Muscle layer of colon (tissue), 2 donors: ENCODE measurements around the gene CRIP3.

Source experiments
- H3K27ac ChIP-seq: one replicate; pipeline ENCODE4 v1.7.0; 2013; ENCODE audit warnings: low read depth, mild to moderate bottlenecking, low read length, moderate library complexity
- H3K27me3 ChIP-seq, 2 donors: one replicate each; pipeline ENCODE4 v1.7.0; 2013; ENCODE audit warnings: low read length in 2 of 2, mild to moderate bottlenecking in 2 of 2; ENCODE audit not compliant: insufficient read depth in 2 of 2, control insufficient read depth in 1 of 2
- H3K36me3 ChIP-seq: one replicate; pipeline ENCODE4 v1.7.0; 2013; ENCODE audit warnings: mild to moderate bottlenecking, low read length; ENCODE audit not compliant: insufficient read depth
- H3K4me1 ChIP-seq: one replicate; pipeline ENCODE4 v1.7.0; 2013; ENCODE audit warnings: mild to moderate bottlenecking, low read length; ENCODE audit not compliant: insufficient read depth
- H3K4me3 ChIP-seq, 2 donors: one replicate each; pipeline ENCODE4 v1.7.0; 2013; ENCODE audit warnings: low read length in 2 of 2, low read depth in 1 of 2, mild to moderate bottlenecking in 1 of 2, moderate library complexity in 1 of 2
- H3K9ac ChIP-seq: one replicate; pipeline ENCODE4 v1.7.0; 2013; ENCODE audit warnings: low read length
- H3K9me3 ChIP-seq: one replicate; pipeline ENCODE4 v1.7.0; 2013; ENCODE audit warnings: mild to moderate bottlenecking, low read length
- donor health status: abdominal sarcoma.
- donor health status: Adenocarcinoma of cecum.

The CRIP3 gene

GRCh38 chr6:43295456-43295855 lies 13.2 kb downstream of the CRIP3 start:
- H3K36me3 ChIP-seq, result no peaks in the 10 kb centered on the region
- H3K4me3 ChIP-seq, result no peak overlapping the region
- no peak overlapping the region for H3K27ac ChIP-seq
- H3K27me3 ChIP-seq, result peaks cover 0 to 8% of the 10 kb centered on the region in 2 donors
- H3K4me1 ChIP-seq, result no peaks in the 10 kb centered on the region
- H3K9me3 ChIP-seq, result no peaks in the 10 kb centered on the region
- H3K9ac ChIP-seq, result no peak overlapping the region

GRCh38 chr6:43294536-43294935 lies 14.1 kb downstream of the CRIP3 start:
- H3K27me3 ChIP-seq, result peaks cover 0 to 8% of the 10 kb centered on the region in 2 donors
- H3K9me3 ChIP-seq, result no peaks in the 10 kb centered on the region
- no peaks in the 10 kb centered on the region for H3K36me3 ChIP-seq
- H3K27ac ChIP-seq, result no peak overlapping the region
- no peak overlapping the region for H3K9ac ChIP-seq
- no peaks in the 10 kb centered on the region for H3K4me1 ChIP-seq
- no peak overlapping the region for H3K4me3 ChIP-seq

- Histone ChIP-seq H3K9ac (no peak overlapping the region), H3K27ac (no peak overlapping the region), H3K4me3 (no peak overlapping the region), H3K27me3 (peaks cover 0 to 8% of the 10 kb centered on the region in 2 donors), H3K4me1 (no peaks in the 10 kb centered on the region), H3K9me3 (no peaks in the 10 kb centered on the region), H3K36me3 (no peaks in the 10 kb centered on the region)
These were observed 14.9 kb downstream of the CRIP3 start for GRCh38 chr6:43293698-43294097.

GRCh38 chr6:43292763-43293318 lies 15.8 kb downstream of the CRIP3 start:
- no peaks in the 10 kb centered on the region for H3K4me1 ChIP-seq
- H3K9ac ChIP-seq, result no peak overlapping the region
- no peaks in the 10 kb centered on the region for H3K9me3 ChIP-seq
- no peaks in the 10 kb centered on the region for H3K36me3 ChIP-seq
- no peak overlapping the region for H3K4me3 ChIP-seq
- no peaks in the 10 kb centered on the region for H3K27me3 ChIP-seq
- no peak overlapping the region for H3K27ac ChIP-seq

GRCh38 chr6:43292341-43292740 lies 16.3 kb downstream of the CRIP3 start:
- Histone ChIP-seq H3K27me3 (no peaks in the 10 kb centered on the region), H3K36me3 (no peaks in the 10 kb centered on the region), H3K4me3 (no peak overlapping the region), H3K9me3 (no peaks in the 10 kb centered on the region), H3K4me1 (no peaks in the 10 kb centered on the region), H3K27ac (no peak overlapping the region), H3K9ac (no peak overlapping the region)

GRCh38 chr6:43291708-43292107 lies 16.9 kb downstream of the CRIP3 start:
- Histone ChIP-seq H3K4me3 (no peak overlapping the region), H3K9me3 (no peaks in the 10 kb centered on the region), H3K9ac (no peak overlapping the region), H3K27me3 (no peaks in the 10 kb centered on the region), H3K27ac (no peak overlapping the region), H3K36me3 (no peaks in the 10 kb centered on the region), H3K4me1 (no peaks in the 10 kb centered on the region)

- no peaks in the 10 kb centered on the region for H3K4me1 ChIP-seq
- no peak overlapping the region for H3K4me3 ChIP-seq
- H3K36me3 ChIP-seq, result no peaks in the 10 kb centered on the region
- no peaks in the 10 kb centered on the region for H3K27me3 ChIP-seq
- H3K27ac ChIP-seq, result no peak overlapping the region
- H3K9me3 ChIP-seq, result no peaks in the 10 kb centered on the region
- no peak overlapping the region for H3K9ac ChIP-seq
These were observed 17.7 kb downstream of the CRIP3 start for GRCh38 chr6:43290905-43291355.

GRCh38 chr6:43290339-43290904 lies 18.2 kb downstream of the CRIP3 start:
- Histone ChIP-seq H3K36me3 (no peaks in the 10 kb centered on the region), H3K27me3 (no peaks in the 10 kb centered on the region), H3K27ac (no peak overlapping the region), H3K9ac (no peak overlapping the region), H3K9me3 (no peaks in the 10 kb centered on the region), H3K4me3 (no peak overlapping the region), H3K4me1 (no peaks in the 10 kb centered on the region)

- Histone ChIP-seq H3K27me3 (peaks cover 0 to 15% of the 10 kb centered on the region in 2 donors), H3K36me3 (no peaks in the 10 kb centered on the region), H3K4me3 (no peak overlapping the region), H3K27ac (no peak overlapping the region), H3K9me3 (no peaks in the 10 kb centered on the region), H3K4me1 (no peaks in the 10 kb centered on the region), H3K9ac (no peak overlapping the region)
These were observed 20.6 kb downstream of the CRIP3 start for GRCh38 chr6:43287717-43288679.

- Histone ChIP-seq H3K27me3 (peaks cover 0 to 17% of the 10 kb centered on the region in 2 donors), H3K4me3 (no peak overlapping the region), H3K9me3 (no peaks in the 10 kb centered on the region), H3K9ac (no peak overlapping the region), H3K4me1 (no peaks in the 10 kb centered on the region), H3K27ac (no peak overlapping the region), H3K36me3 (no peaks in the 10 kb centered on the region)
These were observed 21.5 kb downstream of the CRIP3 start for GRCh38 chr6:43286980-43287716.

- H3K9me3 ChIP-seq, result no peaks in the 10 kb centered on the region
- H3K9ac ChIP-seq, result no peak overlapping the region
- H3K27me3 ChIP-seq, result peaks cover 0 to 17% of the 10 kb centered on the region in 2 donors
- H3K4me1 ChIP-seq, result no peaks in the 10 kb centered on the region
- H3K36me3 ChIP-seq, result no peaks in the 10 kb centered on the region
- H3K4me3 ChIP-seq, result no peak overlapping the region
- no peak overlapping the region for H3K27ac ChIP-seq
These were observed 22.1 kb downstream of the CRIP3 start for GRCh38 chr6:43286456-43286979.
